ENCODE measurements around the gene FOXK2.

- TF ChIP-seq CTCF (IDR thresholded peaks at IDR 0.05) (no peak), EZH2 (IDR thresholded peaks at IDR 0.05; ENCODE audit: borderline replicate concordance, insufficient read depth, low read depth, low read length, poor library complexity, severe bottlenecking) (no peak)
Measured at GRCh38 chr17:82598256-82599119, 79.0 kb downstream of the FOXK2 start.

Measured in B cell (primary cell).